Testis (tissue), 2 donors: ENCODE data around the gene COL4A2.

ENCODE experiments used
- CTCF ChIP-seq, 3 experiments: fragments of 450-650 bp in 2 of 3; fragments of 200-600 bp in 1 of 3; sonication (generic) in 1 of 3; IDR thresholded peaks; one replicate each; pipeline ENCODE4 v1.5.1; 2016 to 2019; ENCODE audit warnings: antibody characterized with exemption in 3 of 3, mild to moderate bottlenecking in 2 of 3, moderate library complexity in 1 of 3
- POLR2A ChIP-seq: fragments of 450-650 bp; IDR thresholded peaks from one replicate; pipeline ENCODE4 v1.6.1; 2017; ENCODE audit warnings: antibody characterized with exemption, mild to moderate bottlenecking, moderate library complexity

- TF ChIP-seq CTCF (IDR thresholded peaks at IDR 0.05) (no peak), POLR2A (no peak)
These were observed 12.5 kb upstream of the COL4A2 start for GRCh38 chr13:110294622-110295021.
